Ureter (tissue), 1 donor: ENCODE data around the gene PSTPIP2. TPM values are rescaled to one million over a fixed set of nuclear protein-coding genes. Genes with fewer than 3 reads are reported as not detected.
"Not testable (repeated sequence)": the region's sequence is repeated elsewhere in the genome, so short reads cannot be mapped to it uniquely, and the experiment has no call there.

Experiments
- DNase-seq: peaks from one replicate; pipeline ENCODE4 v3.0.0-alpha.2; 2020; ENCODE audit warnings: low spot score
- total RNA-seq: library from RNA; stranded (reverse); gene quantifications from one replicate; pipeline ENCODE4 v1.2.4, GENCODE V29; 2023
- donor health status: DM: yes; HTN: yes; CAD: no.

PSTPIP2 gene
- total RNA-seq = 9.9 TPM

- DNase-seq = peak; percentile 73
Observed at GRCh38 chr18:46071653-46072375, at the start of gene PSTPIP2. Gene PSTPIP2 (minus strand): TSS chr18:46072260. CDS start chr18:46072188, 72 bp downstream.

- no peak for DNase-seq
Observed at GRCh38 chr18:46113751-46114150, 41.7 kb upstream of the PSTPIP2 start.

- DNase-seq = no peak
Observed at GRCh38 chr18:46110406-46110805, 38.3 kb upstream of the PSTPIP2 start.

GRCh38 chr18:46109386-46109785 is 37.3 kb upstream of the PSTPIP2 start:
- no peak for DNase-seq

DNA sequence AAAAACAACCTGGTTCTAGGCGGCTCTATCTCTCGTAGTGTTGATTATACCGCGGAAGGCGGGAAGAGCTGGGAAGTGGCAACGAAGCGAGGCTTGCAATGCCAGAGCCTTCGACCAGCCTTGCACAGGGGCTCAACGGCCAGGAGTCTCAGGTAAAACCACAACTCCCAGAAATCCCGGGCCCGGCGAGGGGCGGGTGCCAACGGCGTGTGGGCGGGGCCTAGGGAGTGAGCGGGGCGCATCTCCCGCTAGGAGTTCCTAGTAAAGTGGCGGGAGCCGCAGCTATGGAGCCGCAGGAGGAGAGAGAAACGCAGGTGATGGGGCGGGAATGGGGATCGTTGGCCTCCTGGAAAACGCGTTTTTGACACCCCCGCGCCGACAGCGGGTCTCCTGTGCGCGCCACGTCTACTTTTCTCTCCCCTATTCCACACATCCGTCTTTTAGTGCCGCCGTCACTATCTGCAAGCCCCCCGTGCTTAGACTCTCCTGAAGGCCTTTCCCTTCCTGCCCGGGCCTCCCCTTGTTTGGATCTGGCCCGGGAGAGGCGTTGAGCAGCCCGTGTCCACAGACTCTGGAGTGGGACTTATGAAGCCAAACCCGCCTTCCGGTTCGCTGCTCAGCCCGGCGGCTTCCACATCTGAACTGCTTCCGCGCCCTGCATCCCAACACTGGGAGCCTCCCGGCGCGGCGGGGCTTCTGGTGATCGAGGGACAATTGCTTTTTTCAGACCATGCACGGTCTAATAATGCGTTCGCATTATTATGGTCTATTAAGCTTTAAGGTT is 32.3 kb upstream of the PSTPIP2 start, which contains the start of gene HAUS1:
Gene HAUS1 (plus strand): TSS at position 258 of the 784 bp plus-strand sequence. CDS start 27 bp downstream, at position 285.
- peak; percentile 93 for DNase-seq

- no peak for DNase-seq
Observed at GRCh38 chr18:46099463-46099862, 27.4 kb upstream of the PSTPIP2 start.

DNA sequence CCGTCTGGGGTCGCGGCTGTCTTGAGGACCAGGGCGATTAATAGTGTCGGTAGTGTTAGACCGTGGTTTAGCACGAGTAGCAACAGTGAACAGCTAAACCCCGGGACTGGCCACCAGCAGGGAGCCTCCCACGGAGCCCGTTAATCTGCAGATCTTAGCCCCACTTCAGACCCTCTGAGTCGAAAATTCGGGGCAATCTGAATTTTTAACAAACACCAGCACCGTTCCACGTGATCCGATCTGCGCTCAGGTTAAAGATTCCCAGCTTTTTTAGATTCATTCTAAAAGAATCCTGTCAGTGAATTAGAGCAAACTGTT is 26.5 kb upstream of the PSTPIP2 start:
- DNase-seq = no peak

- DNase-seq = peak; percentile 93
Observed at GRCh38 chr18:46097801-46098615, 25.9 kb upstream of the PSTPIP2 start, which contains the start of gene ATP5F1A. Gene ATP5F1A (minus strand): TSS chr18:46098296. CDS start chr18:46098231, 65 bp downstream.

- no peak for DNase-seq
Observed at GRCh38 chr18:46097431-46097800, 25.4 kb upstream of the PSTPIP2 start.

- no peak for DNase-seq
Observed at GRCh38 chr18:46096651-46097300, 24.7 kb upstream of the PSTPIP2 start.

- no peak for DNase-seq
Observed at GRCh38 chr18:46095532-46095931, 23.5 kb upstream of the PSTPIP2 start.

- not testable (repeated sequence) for DNase-seq
Observed at GRCh38 chr18:46088501-46088900, 16.4 kb upstream of the PSTPIP2 start.

DNA sequence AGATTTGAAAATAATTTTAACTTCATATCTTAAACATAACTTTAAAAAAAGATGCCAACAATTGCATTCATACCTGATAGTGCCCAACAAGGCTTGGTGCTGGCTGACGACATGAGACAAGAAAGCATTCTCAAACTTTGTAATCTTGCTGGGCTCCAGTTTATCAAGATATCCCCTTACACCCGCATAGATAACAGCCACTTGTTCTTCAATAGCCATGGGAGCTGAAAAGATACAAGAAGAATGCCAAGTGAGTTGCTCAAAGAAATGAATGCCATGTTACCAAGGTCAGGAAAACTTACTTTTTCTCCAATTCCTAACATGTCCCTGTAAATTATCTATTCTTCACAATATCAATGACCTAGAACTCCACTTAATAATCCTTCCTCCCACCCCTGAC is 12.4 kb upstream of the PSTPIP2 start:
- no peak for DNase-seq

DNA sequence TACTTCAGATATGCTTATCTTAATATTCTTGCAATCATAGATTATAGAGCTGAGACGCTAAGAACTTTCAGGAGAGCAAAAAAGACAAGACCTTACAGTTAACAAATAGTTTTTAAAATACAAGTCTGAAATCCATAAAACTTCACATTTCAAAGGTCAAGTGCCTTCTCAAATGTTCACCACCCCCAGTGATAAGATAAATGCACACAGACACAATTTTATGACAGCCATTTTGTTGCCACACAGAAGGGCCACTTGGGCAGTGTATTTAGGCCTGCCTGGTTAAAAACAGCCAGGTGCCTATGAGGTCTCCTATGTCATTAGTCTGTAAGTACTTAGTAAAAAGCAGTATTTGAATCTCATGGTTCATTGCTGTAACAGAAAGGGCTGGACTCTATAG is 8.1 kb upstream of the PSTPIP2 start:
- DNase-seq = no peak

DNA sequence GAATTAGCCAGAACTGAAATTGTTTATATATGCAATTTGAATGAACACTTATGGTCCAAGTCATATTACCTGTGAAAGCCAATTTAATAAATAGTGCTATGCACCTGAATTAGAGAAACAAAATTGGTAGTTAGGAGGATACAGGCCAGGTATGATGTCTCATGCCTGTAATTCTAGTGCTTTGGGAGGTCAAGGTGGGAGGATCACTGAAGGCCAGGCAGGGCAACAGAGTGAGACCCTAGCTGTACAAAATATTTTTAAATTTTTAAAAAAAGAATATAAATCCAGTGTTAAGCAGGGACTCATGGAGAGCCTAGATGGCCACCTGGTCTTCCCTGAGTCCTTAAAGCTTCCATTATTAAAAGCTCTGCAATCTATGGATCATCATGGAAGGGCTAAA is 7.3 kb upstream of the PSTPIP2 start:
- DNase-seq = no peak

GRCh38 chr18:46073474-46074331 is 1.6 kb upstream of the PSTPIP2 start:
- DNase-seq = peak; percentile 41

- no peak for DNase-seq
Observed at GRCh38 chr18:46072959-46073358, 899 bp upstream of the PSTPIP2 start.

GRCh38 chr18:46072376-46072867 is 362 bp upstream of the PSTPIP2 start:
- no peak for DNase-seq

DNA sequence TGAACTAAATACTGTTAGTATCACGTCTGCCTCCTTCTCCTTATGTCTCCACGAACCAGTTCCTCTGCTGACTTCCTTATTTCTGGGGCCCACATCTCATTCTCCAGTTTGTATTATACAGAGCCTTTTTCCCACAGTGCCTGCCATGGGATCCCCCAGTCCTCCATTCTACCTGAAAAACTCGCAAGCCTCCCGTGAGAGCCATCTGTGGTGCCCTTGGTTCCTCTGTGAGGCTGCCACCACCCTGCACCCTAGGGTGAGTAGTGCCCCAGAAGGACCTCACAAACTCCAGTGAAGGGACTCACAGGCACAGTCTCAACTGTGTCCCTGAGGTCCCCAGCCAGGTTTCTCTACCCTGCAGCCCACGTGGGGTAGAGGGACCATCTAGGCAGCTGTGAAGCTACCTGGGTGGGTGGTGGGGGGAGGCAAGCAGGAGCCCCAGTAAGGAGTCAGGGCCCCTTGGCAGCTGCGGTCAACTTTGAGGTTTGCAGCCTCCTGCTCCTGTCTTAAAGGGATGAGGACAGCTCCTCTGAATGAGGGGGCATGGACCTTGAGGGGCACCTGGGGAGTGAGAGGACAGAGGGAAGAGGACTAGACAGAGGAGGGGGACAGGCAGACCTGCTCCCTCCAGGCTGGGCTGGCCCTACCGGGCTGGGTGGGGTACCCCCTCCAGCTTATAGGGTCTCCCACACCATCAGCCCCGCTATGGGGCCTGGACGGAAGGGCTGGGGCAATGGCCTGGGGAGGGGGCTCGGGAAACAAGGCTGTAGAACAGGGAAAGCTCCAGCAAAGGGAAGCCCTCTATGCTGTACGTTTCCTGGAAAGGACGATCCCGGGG is 1.0 kb downstream of the PSTPIP2 start:
- DNase-seq = peak; percentile 40

DNA sequence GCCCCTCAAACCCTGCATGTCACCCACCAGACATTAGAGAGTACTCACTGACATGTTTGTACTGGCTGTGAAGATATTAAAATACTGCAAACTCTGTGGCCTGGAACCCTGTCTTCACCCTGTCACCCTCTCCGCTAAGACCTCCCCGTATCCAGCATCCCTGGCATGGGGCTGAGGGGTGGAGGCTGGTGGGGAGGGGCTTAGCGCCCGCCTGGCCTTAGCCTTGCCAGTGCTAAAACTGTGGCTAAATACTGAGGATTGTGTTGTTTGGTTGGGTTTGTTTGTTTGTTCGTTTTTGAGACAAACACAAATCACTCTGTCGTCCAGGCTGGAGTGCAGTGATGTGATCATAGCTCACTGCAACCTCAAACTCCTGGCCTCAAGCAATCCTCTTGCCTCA is 1.8 kb downstream of the PSTPIP2 start:
- no peak for DNase-seq
